Tibial nerve (tissue), 4 donors: Measurements from ENCODE around the gene TRNAU1AP. TPM values are rescaled to one million over a fixed set of nuclear protein-coding genes. Genes with fewer than 3 reads are reported as not detected.
"Not testable (repeated sequence)": the region's sequence is repeated elsewhere in the genome, so short reads cannot be mapped to it uniquely, and the experiment has no call there.

Experiments
- DNase-seq, 2 donors: peaks; one replicate each; pipeline ENCODE4 v3.0.0-alpha.2; 2019; ENCODE audit warnings: low spot score in 2 of 2
- H3K27ac ChIP-seq, 4 donors: fragments of 200-600 bp; sonication (generic) in 3 of 4; one replicate each; pipeline ENCODE4 v1.5.1; 2017 to 2019; ENCODE audit warnings: mild to moderate bottlenecking in 1 of 4
- H3K27me3 ChIP-seq, 2 donors: fragments of 200-600 bp; sonication (generic) in 1 of 2; one replicate each; pipeline versions ENCODE4 v1.5.1 to v1.6.0; 2017 to 2019
- H3K36me3 ChIP-seq, 3 donors: fragments of 200-600 bp; sonication (generic); one replicate each; pipeline ENCODE4 v1.5.1; 2018 to 2019
- H3K4me1 ChIP-seq, 4 donors: fragments of 200-600 bp; sonication (generic) in 3 of 4; one replicate each; pipeline ENCODE4 v1.5.1; 2017 to 2019
- H3K4me3 ChIP-seq, 4 donors: fragments of 200-600 bp; sonication (generic) in 3 of 4; one replicate each; pipeline ENCODE4 v1.5.1; 2017 to 2019; ENCODE audit warnings: mild to moderate bottlenecking in 1 of 4, moderate library complexity in 1 of 4
- H3K9me3 ChIP-seq, 4 donors: fragments of 200-600 bp; sonication (generic) in 3 of 4; one replicate each; pipeline ENCODE4 v1.5.1; 2017 to 2019
- CTCF ChIP-seq, 5 experiments: fragments of 200-600 bp in 3 of 5; fragments of 450-650 bp in 2 of 5; sonication (generic) in 3 of 5; IDR thresholded peaks; one replicate each; pipeline ENCODE4 v1.5.1; 2016 to 2019; ENCODE audit warnings: antibody characterized with exemption in 5 of 5, mild to moderate bottlenecking in 3 of 5, moderate library complexity in 2 of 5
- EP300 ChIP-seq, 2 donors: sonication (generic); formaldehyde crosslinking; IDR thresholded peaks; one replicate each; pipeline ENCODE4 v1.6.1; 2017; ENCODE audit warnings: antibody characterized with exemption in 2 of 2, mild to moderate bottlenecking in 1 of 2
- POLR2A ChIP-seq, 2 donors: fragments of 450-650 bp; IDR thresholded peaks; one replicate each; pipeline ENCODE4 v1.6.1; 2017; ENCODE audit warnings: antibody characterized with exemption in 2 of 2, mild to moderate bottlenecking in 2 of 2, moderate library complexity in 2 of 2
- WGBS, 2 donors: methylation state at CpG; one replicate each; pipeline ENCODE4 v1.1.5; 2018; 5-methylcytosine and 5-hydroxymethylcytosine counted together
- total RNA-seq, 4 donors: library from RNA; depleted of rRNA; stranded (reverse); fragments of >200 nt; gene quantifications; one replicate each; pipeline ENCODE4 v1.1.0, GENCODE V29; 2016

The TRNAU1AP gene
- total RNA-seq, 4 donors from 2014 or later = 22.6 to 35.2 (median 29.3) TPM

GRCh38 chr1:28582248-28582615, 29.3 kb downstream of the TRNAU1AP start:
- no peak for DNase-seq
- TF ChIP-seq EP300 (IDR thresholded peaks at IDR 0.05) = no peak
- no peak for TF ChIP-seq CTCF (IDR thresholded peaks at IDR 0.05)
- no peak for TF ChIP-seq POLR2A (IDR thresholded peaks at IDR 0.05)

GRCh38 chr1:28586585-28587391, 33.9 kb downstream of the TRNAU1AP start:
- H3K4me1 ChIP-seq = peaks cover 0 to 15% (median 0%) of the 10 kb centered on the region in 4 donors
- H3K36me3 ChIP-seq, H3K27me3 ChIP-seq, H3K27ac ChIP-seq, H3K4me3 ChIP-seq, H3K9me3 ChIP-seq, DNase-seq: not testable (repeated sequence)
- WGBS, 2 donors = 86 to 88% methylated on average over 19 of the region's 19 CpGs

More at GRCh38 chr1:28582248-28582615, 29.3 kb downstream of the TRNAU1AP start:
- no peaks in the 10 kb centered on the region for H3K27me3 ChIP-seq
- peaks cover 0 to 35% (median 8%) of the 10 kb centered on the region in 4 donors for H3K4me1 ChIP-seq
- peak overlapping the region; percentile 70 to 97 (median 89) for H3K4me3 ChIP-seq
- H3K9me3 ChIP-seq = no peaks in the 10 kb centered on the region
- H3K27ac ChIP-seq = peak overlapping the region; percentile 54 to 93 (median 88)
- H3K36me3 ChIP-seq = peaks cover 0 to 30% (median 16%) of the 10 kb centered on the region in 3 donors
- 0 to 2% methylated on average over 10 of the region's 10 CpGs for WGBS, 2 donors

- peak within 1 kb of the TSS in 2 of 4 donors; percentile 41 to 46 for H3K27ac ChIP-seq
- no peaks in the 10 kb centered on the region for H3K27me3 ChIP-seq
- peak within 1 kb of the TSS; percentile 25 to 61 (median 36) for H3K4me3 ChIP-seq
- WGBS, 2 donors = 21 to 25% methylated on average over 13 of the region's 13 CpGs
- no peaks in the 10 kb centered on the region for H3K9me3 ChIP-seq
- TF ChIP-seq POLR2A (IDR thresholded peaks at IDR 0.05) = no peak
- TF ChIP-seq CTCF (IDR thresholded peaks at IDR 0.05) = no peak
- no peak for TF ChIP-seq EP300 (IDR thresholded peaks at IDR 0.05)
- H3K36me3 ChIP-seq = peaks cover 0 to 12% (median 0%) of the 10 kb centered on the region in 3 donors
- DNase-seq = peak in 1 of 2 donors; percentile 36
- peaks cover 0 to 14% (median 4%) of the 10 kb centered on the region in 4 donors for H3K4me1 ChIP-seq
Measured at GRCh38 chr1:28591708-28592320, 38.9 kb downstream of the TRNAU1AP start, which contains the start of gene RAB42. TSS of gene RAB42 (plus strand) at chr1:28592265. CDS start at chr1:28592512, 247 bp downstream.

GRCh38 chr1:28592321-28593071, 39.6 kb downstream of the TRNAU1AP start:
- peak overlapping the region in 1 of 4 donors; percentile 41 for H3K27ac ChIP-seq
- H3K4me3 ChIP-seq = peak overlapping the region; percentile 25 to 61 (median 36)
- peaks cover 0 to 14% (median 4%) of the 10 kb centered on the region in 4 donors for H3K4me1 ChIP-seq
- H3K36me3 ChIP-seq = peaks cover 0 to 12% (median 0%) of the 10 kb centered on the region in 3 donors
- H3K9me3 ChIP-seq = no peaks in the 10 kb centered on the region
- H3K27me3 ChIP-seq = no peaks in the 10 kb centered on the region
- 5 to 15% methylated on average over 16 to 33 of the region's 81 CpGs for WGBS, 2 donors
- no peak for DNase-seq
- TF ChIP-seq POLR2A (IDR thresholded peaks at IDR 0.05) (no peak), EP300 (IDR thresholded peaks at IDR 0.05) (no peak), CTCF (IDR thresholded peaks at IDR 0.05) (no peak)

GRCh38 chr1:28593988-28594356, 41.1 kb downstream of the TRNAU1AP start:
- 80 to 90% methylated on average over 3 of the region's 3 CpGs for WGBS, 2 donors
- peaks cover 0 to 14% (median 4%) of the 10 kb centered on the region in 4 donors for H3K4me1 ChIP-seq
- not testable (repeated sequence) for H3K27me3 ChIP-seq, H3K27ac ChIP-seq, H3K9me3 ChIP-seq, DNase-seq, H3K4me3 ChIP-seq
- H3K36me3 ChIP-seq = peaks cover 0 to 15% (median 0%) of the 10 kb centered on the region in 3 donors

- Histone ChIP-seq H3K4me1 (peaks cover 0 to 14% (median 4%) of the 10 kb centered on the region in 4 donors), H3K36me3 (peaks cover 0 to 15% (median 0%) of the 10 kb centered on the region in 3 donors)
- H3K4me3 ChIP-seq, H3K27ac ChIP-seq, DNase-seq, H3K27me3 ChIP-seq, H3K9me3 ChIP-seq: not testable (repeated sequence)
- WGBS, 2 donors = 71 to 78% methylated on average over 7 of the region's 7 CpGs
Measured at GRCh38 chr1:28594686-28595411, 42.0 kb downstream of the TRNAU1AP start.
